NCI-H1694 (cell line): ENCODE results near the gene ICA1.
A peak's percentile ranks its signal among the peaks of the same experiment; 100 is the strongest.
"Not testable (repeated sequence)": the region's sequence is repeated elsewhere in the genome, so short reads cannot be mapped to it uniquely, and the experiment has no call there.

Experiments used
- DNase-seq: peaks from one replicate; lab custom pipeline; 2025; lab: John Stamatoyannopoulos, UW

Gene ICA1

GRCh38 chr7:8261711-8262695, at the start of gene ICA1:
ICA1 (minus strand) TSS chr7:8262167; CDS start chr7:8235926, 26,241 bp downstream.
- peak; percentile 18 for DNase-seq

- no peak for DNase-seq
These were observed 48.9 kb upstream of the ICA1 start for GRCh38 chr7:8310876-8311275.

- DNase-seq, result no peak
These were observed 43.8 kb upstream of the ICA1 start for GRCh38 chr7:8305625-8306388.

- DNase-seq, result no peak
These were observed 43.1 kb upstream of the ICA1 start for GRCh38 chr7:8305104-8305503.

- DNase-seq, result no peak
These were observed 42.0 kb upstream of the ICA1 start for GRCh38 chr7:8303904-8304528.

- not testable (repeated sequence) for DNase-seq
These were observed 35.1 kb upstream of the ICA1 start for GRCh38 chr7:8297023-8297422.

- no peak for DNase-seq
These were observed 34.3 kb upstream of the ICA1 start for GRCh38 chr7:8296362-8296659.

- peak; percentile 86 for DNase-seq
These were observed 33.8 kb upstream of the ICA1 start for GRCh38 chr7:8295638-8296361.

- no peak for DNase-seq
These were observed 29.6 kb upstream of the ICA1 start for GRCh38 chr7:8291397-8292141.

- no peak for DNase-seq
These were observed 28.8 kb upstream of the ICA1 start for GRCh38 chr7:8290645-8291308.

- no peak for DNase-seq
These were observed 24.2 kb upstream of the ICA1 start for GRCh38 chr7:8286118-8286517.

GRCh38 chr7:8285155-8285554, 23.2 kb upstream of the ICA1 start:
- no peak for DNase-seq

GRCh38 chr7:8284606-8285005, 22.6 kb upstream of the ICA1 start:
- DNase-seq, result no peak

- no peak for DNase-seq
These were observed 22.0 kb upstream of the ICA1 start for GRCh38 chr7:8283968-8284367.

GRCh38 chr7:8282871-8283270, 20.9 kb upstream of the ICA1 start:
- no peak for DNase-seq

- DNase-seq, result no peak
These were observed 20.2 kb upstream of the ICA1 start for GRCh38 chr7:8282162-8282561.

- DNase-seq, result no peak
These were observed 16.2 kb upstream of the ICA1 start for GRCh38 chr7:8278183-8278582.

- DNase-seq, result no peak
These were observed 15.5 kb upstream of the ICA1 start for GRCh38 chr7:8277394-8277982.

- no peak for DNase-seq
These were observed 12.6 kb upstream of the ICA1 start for GRCh38 chr7:8274589-8274988.

- no peak for DNase-seq
These were observed 10.0 kb upstream of the ICA1 start for GRCh38 chr7:8271960-8272359.
